H7 (cell line): Measurements from ENCODE around the gene MECR. TPM values are rescaled to one million over a fixed set of nuclear protein-coding genes. Genes with fewer than 3 reads are reported as not detected.

ENCODE experiments used
- DNase-seq: peaks from one replicate; pipeline ENCODE4 v3.0.0; 2012
- H3K27me3 ChIP-seq: 2 replicates; pipeline ENCODE4 v1.6.0; 2011; ENCODE audit warnings: mild to moderate bottlenecking, low read length; ENCODE audit not compliant: control insufficient read depth, insufficient read depth
- H3K36me3 ChIP-seq: replicated peaks from 2 replicates; pipeline ENCODE4 v1.5.1; 2011; ENCODE audit warnings: low read length; ENCODE audit not compliant: control insufficient read depth, insufficient read depth
- H3K4me3 ChIP-seq: 2 replicates; pipeline ENCODE4 v1.5.1; 2011; ENCODE audit warnings: low read depth, mild to moderate bottlenecking, control low read depth, low read length, moderate library complexity; ENCODE audit not compliant: insufficient read depth
- total RNA-seq: library from RNA; depleted of rRNA; stranded (reverse); fragments of >200 nt; shearing (Covaris generic); gene quantifications from 2 replicates; pipeline ENCODE4 v1.2.3, GENCODE V29; 2014; rRNA removed

Gene MECR
- total RNA-seq, 1 experiment from 2014 or later, result 62.1 TPM

DNA sequence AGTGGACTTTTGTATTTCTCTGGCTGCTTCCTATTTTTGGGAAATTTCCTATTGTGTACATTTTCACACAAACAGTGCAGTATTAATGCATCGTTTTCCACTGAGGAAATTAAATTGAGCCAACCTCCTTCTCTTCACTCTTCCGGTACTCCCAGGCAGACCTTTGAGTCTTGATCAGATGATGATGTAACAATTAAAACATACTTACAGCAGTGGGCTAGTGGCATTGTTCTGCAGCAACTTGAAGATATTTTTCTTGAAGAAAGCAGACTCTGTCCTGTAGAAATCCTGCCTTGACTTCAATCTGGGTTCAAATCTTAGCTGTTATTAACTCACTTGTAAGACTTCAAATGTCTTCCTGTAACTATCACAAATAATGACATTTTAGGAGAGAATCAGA lies 88.0 kb downstream of the MECR start:
- DNase-seq, result no peak
- Histone ChIP-seq H3K36me3 (peaks cover 1% of the 10 kb centered on the region), H3K27me3 (no peaks in the 10 kb centered on the region), H3K4me3 (no peak overlapping the region)

Other genes starting within 250 kb of the MECR start
- gene TMEM200B, start 107.0 kb downstream of the MECR start, total RNA-seq, result 53.7 and 59.5 TPM in 2 replicates
- gene SRSF4, start 49.0 kb downstream of the MECR start, total RNA-seq, result 62.5 and 76.6 TPM in 2 replicates
- 24.6 and 28.6 TPM in 2 replicates for gene PTPRU, start 5.6 kb upstream of the MECR start, total RNA-seq